Calu3 (cell line): Measurements from ENCODE around the gene IL12RB1. TPM values are rescaled to one million over a fixed set of nuclear protein-coding genes. Genes with fewer than 3 reads are reported as not detected.

ENCODE experiments used
- BruUV-seq: library from RNA; stranded (reverse); fragments of 400-500 nt; replicated peaks from 2 replicates; lab custom pipeline; 2021; lab: Mats Ljungman, UMichigan
- CTCF ChIA-PET: fragments of 300-600 bp; sonication (Branson Sonifier 250); formaldehyde crosslinking; loops from one replicate; lab custom pipeline; 2022; ENCODE audit warnings: antibody characterized with exemption; lab: Charles Lee
- DNase-seq: peaks from one replicate; pipeline ENCODE4 v3.0.0; 2022
- H3K27ac Mint-ChIP-seq: one replicate; pipeline ENCODE4 v1.8.0; 2022; ENCODE audit warnings: mixed read lengths; ENCODE audit not compliant: unreplicated experiment
- H3K27me3 Mint-ChIP-seq: one replicate; pipeline ENCODE4 v1.8.0; 2022; ENCODE audit warnings: mixed read lengths; ENCODE audit not compliant: unreplicated experiment
- H3K36me3 Mint-ChIP-seq: one replicate; pipeline ENCODE4 v1.8.0; 2022; ENCODE audit warnings: mild to moderate bottlenecking, moderate library complexity, mixed read lengths; ENCODE audit not compliant: insufficient read depth, unreplicated experiment
- H3K4me1 Mint-ChIP-seq: one replicate; pipeline ENCODE4 v1.8.0; 2022; ENCODE audit warnings: mild to moderate bottlenecking, low read depth, mixed read lengths; ENCODE audit not compliant: unreplicated experiment
- H3K4me3 Mint-ChIP-seq: one replicate; pipeline ENCODE4 v1.8.0; 2022; ENCODE audit warnings: mild to moderate bottlenecking, low read depth, moderate library complexity, mixed read lengths; ENCODE audit not compliant: unreplicated experiment
- H3K9me3 Mint-ChIP-seq: one replicate; pipeline ENCODE4 v1.8.0; 2022; ENCODE audit warnings: low read depth, mixed read lengths; ENCODE audit not compliant: unreplicated experiment
- intact Hi-C: fragments of 100-400 bp; cut with micrococcal nuclease; formaldehyde crosslinking; loops from one replicate; pipeline ENCODE4 v1.10.0; 2022; ENCODE audit not compliant: unreplicated experiment
- total RNA-seq: library from RNA; stranded (reverse); gene quantifications from 2 replicates; pipeline ENCODE4 v1.2.3, GENCODE V29; 2022
- TF ChIP-seq, protein P1 (sequence below): fragments of 200-600 bp; IDR thresholded peaks from one replicate; pipeline ENCODE4 v1.8.0; 2022; ENCODE audit warnings: antibody characterized with exemption; ENCODE audit not compliant: unreplicated experiment

Gene IL12RB1
- total RNA-seq, 1 experiment from 2014 or later: not detected

DNA sequence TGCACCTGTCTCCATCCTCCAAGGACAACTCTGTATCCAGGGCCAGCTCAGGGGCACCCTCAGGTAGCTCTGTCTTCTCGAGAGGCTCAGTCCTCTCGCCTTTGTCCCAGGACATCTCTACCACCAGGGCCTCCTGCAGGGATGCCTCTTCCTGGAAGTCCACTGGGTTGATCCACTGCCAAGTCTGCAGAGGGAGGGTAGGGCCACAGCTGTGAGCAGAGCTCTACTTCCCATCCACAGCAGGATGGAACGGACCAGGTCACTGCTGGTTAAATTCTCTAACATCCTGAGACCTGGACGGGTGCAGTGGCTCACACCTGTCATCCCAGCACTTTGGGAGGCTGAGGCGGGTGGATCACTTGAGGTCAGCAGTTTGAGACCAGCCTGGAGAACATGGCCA, 26.8 kb downstream of the IL12RB1 start:
- BruUV-seq: no TSS peak
- peaks cover 8% of the 10 kb centered on the region for H3K4me1 Mint-ChIP-seq
- TF ChIP-seq, protein P1, sequence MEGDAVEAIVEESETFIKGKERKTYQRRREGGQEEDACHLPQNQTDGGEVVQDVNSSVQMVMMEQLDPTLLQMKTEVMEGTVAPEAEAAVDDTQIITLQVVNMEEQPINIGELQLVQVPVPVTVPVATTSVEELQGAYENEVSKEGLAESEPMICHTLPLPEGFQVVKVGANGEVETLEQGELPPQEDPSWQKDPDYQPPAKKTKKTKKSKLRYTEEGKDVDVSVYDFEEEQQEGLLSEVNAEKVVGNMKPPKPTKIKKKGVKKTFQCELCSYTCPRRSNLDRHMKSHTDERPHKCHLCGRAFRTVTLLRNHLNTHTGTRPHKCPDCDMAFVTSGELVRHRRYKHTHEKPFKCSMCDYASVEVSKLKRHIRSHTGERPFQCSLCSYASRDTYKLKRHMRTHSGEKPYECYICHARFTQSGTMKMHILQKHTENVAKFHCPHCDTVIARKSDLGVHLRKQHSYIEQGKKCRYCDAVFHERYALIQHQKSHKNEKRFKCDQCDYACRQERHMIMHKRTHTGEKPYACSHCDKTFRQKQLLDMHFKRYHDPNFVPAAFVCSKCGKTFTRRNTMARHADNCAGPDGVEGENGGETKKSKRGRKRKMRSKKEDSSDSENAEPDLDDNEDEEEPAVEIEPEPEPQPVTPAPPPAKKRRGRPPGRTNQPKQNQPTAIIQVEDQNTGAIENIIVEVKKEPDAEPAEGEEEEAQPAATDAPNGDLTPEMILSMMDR: no peak
- intact Hi-C loops: no loop called here
- no peak overlapping the region for H3K27ac Mint-ChIP-seq
- H3K27me3 Mint-ChIP-seq: no peaks in the 10 kb centered on the region
- no peak for DNase-seq
- H3K9me3 Mint-ChIP-seq: no peaks in the 10 kb centered on the region
- no peak overlapping the region for H3K4me3 Mint-ChIP-seq
- no peaks in the 10 kb centered on the region for H3K36me3 Mint-ChIP-seq
- CTCF ChIA-PET: interaction anchor here (0.6 kb wide), 1 partner anchor 294 kb away, joined by 4 read pairs; no protein-coding TSS in a partner anchor

DNA sequence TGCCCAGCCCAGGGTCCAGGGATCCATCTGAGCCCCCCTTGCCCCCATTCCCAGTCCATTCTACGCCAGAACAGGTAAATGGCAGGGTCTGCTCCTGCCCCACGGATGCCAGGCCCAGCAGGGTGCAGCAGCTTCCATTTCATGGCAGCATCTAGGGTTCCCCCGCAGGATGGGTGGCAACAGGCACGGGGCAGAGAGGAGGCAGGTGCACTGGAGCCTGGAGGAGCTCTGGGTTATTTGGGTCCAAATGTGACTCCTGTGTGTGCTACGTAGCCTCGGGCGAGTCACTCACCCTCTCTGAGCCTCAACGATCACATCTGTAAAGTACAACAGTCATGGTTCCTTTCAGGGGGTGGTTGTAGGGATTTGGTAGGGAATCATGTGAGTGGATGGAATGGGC, 27.4 kb downstream of the IL12RB1 start:
- TF ChIP-seq, protein P1: no peak
- H3K4me1 Mint-ChIP-seq: peaks cover 8% of the 10 kb centered on the region
- CTCF ChIA-PET: no interaction called here
- no peak overlapping the region for H3K4me3 Mint-ChIP-seq
- no TSS peak for BruUV-seq
- DNase-seq: no peak
- intact Hi-C loops: no loop called here
- no peak overlapping the region for H3K27ac Mint-ChIP-seq
- no peaks in the 10 kb centered on the region for H3K36me3 Mint-ChIP-seq
- no peaks in the 10 kb centered on the region for H3K27me3 Mint-ChIP-seq
- no peaks in the 10 kb centered on the region for H3K9me3 Mint-ChIP-seq

DNA sequence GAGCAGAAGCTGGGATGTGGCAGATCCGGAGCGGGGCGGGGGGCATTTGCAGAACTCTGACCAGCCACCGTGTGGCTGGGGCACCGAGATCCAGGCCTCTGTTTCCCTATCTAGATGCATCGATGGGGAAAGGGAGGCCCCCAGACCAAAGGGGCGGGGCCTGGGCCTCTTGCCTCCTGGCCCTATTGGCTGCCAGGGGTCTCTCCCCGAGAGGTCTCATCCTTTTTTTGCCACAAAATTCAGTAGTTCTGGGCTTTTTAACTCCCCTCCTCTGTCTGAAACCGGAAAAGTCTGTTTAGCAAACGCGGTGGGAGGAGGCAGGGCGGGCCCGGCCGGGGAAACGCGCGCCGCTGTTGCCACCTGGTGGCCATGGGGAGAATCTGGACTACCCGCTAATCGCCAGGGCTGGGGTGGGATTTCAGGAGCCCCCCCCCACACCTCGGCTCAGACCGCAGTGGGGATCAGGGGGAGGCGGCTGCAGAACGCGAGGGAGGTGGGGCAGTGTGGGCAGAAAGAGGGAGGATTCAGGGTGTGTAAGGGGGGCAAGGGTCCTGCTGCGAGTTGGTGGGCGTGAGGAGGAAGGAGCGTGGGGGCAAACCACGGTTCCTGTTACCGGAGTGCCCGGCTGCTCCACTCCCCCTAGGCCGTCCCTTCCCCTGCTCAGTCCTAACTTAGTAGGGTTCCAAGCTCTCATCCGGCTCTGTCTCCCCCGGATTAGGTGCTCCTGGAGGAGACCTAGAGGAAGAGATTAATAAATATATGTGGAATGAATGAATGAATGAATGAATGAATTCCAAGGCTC, 28.3 kb downstream of the IL12RB1 start:
- CTCF ChIA-PET: interaction anchor here (0.6 to 1.0 kb wide), 2 partner anchors 51 to 1110 kb away, joined by 3 read pairs; partner anchors contain the start of gene ARRDC2
- BruUV-seq: no TSS peak
- intact Hi-C loops: loop anchor here (1.0 kb wide), 1 partner anchor 51 kb away; no protein-coding TSS in a partner anchor
- H3K4me1 Mint-ChIP-seq: peaks cover 8% of the 10 kb centered on the region
- TF ChIP-seq, protein P1: peak; percentile 87
- no peak overlapping the region for H3K4me3 Mint-ChIP-seq
- peak; percentile 79 for DNase-seq
- no peaks in the 10 kb centered on the region for H3K27me3 Mint-ChIP-seq
- H3K9me3 Mint-ChIP-seq: no peaks in the 10 kb centered on the region
- no peaks in the 10 kb centered on the region for H3K36me3 Mint-ChIP-seq
- H3K27ac Mint-ChIP-seq: peak overlapping the region; percentile 52

DNA sequence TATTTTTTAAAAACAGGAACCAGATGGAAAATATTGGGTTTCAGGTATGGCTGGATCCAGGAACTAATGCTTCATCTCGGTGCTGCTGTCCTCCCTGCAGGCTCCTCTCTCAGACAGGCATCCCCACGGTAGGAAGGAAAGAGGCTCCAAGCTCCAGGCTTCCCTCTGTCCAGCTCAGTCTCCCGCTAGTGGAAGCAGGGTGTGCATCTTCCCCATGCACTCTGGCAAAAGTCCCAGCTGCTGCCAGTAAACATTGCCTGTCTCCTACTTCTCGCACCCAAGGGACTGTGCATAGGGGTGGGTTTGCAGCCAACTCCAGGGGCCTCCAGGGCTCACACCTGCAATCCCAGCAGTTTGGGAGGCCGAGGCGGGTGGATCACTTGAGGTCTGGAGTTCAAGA, 29.2 kb downstream of the IL12RB1 start:
- intact Hi-C loops: no loop called here
- TF ChIP-seq, protein P1: no peak

More for the DNA sequence above, 29.2 kb downstream of the IL12RB1 start:
- H3K9me3 Mint-ChIP-seq: no peaks in the 10 kb centered on the region
- H3K36me3 Mint-ChIP-seq: no peaks in the 10 kb centered on the region
- no peak for DNase-seq
- H3K27ac Mint-ChIP-seq: no peak overlapping the region
- BruUV-seq: no TSS peak
- CTCF ChIA-PET: interaction anchor here (0.6 to 1.2 kb wide), 3 partner anchors 50 to 1111 kb away, joined by 3 read pairs; partner anchors contain the start of gene ARRDC2
- H3K4me1 Mint-ChIP-seq: peaks cover 8% of the 10 kb centered on the region
- no peak overlapping the region for H3K4me3 Mint-ChIP-seq
- H3K27me3 Mint-ChIP-seq: no peaks in the 10 kb centered on the region
